ENCODE data around the gene ACKR3. TPM values are rescaled to one million over a fixed set of nuclear protein-coding genes. Genes with fewer than 3 reads are reported as not detected.

Gene ACKR3
- total and polyA plus RNA-seq, 4 experiments from 2014 or later: 3.7 to 4.5 (median 4.2) TPM

DNA sequence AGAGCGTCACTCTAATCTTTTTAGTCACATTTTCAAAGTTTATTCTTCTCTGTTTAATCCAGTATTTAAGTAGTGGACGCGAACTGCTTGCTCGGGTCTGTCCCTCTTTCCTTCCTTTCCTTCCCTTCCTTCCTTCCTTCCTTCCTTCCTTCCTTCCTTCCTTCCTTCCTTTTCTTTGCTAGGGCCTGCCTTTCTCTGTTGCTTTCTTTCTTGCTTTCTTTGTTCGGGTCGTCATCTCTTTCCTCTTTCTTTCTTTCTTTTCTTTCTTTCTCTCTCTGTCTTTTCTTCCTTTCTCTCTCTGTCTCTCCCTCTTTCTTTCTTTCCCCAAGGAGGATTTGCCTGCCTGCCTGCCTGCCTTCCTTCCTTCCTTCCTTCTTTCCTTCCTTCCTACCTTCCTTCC is 3.0 kb upstream of the ACKR3 start:
- Mint-ChIP-seq H3K4me3 (peak overlapping the region in 3 of 8 donors; percentile 10 to 61 (median 47)), H3K27me3 (no peaks in the 10 kb centered on the region), H3K4me1 (peaks cover 20 to 28% (median 23%) of the 10 kb centered on the region in 4 donors), H3K27ac (peak overlapping the region in 4 of 7 donors; percentile 39 to 81 (median 74)), H3K36me3 (peaks cover 19 to 20% of the 10 kb centered on the region in 2 donors), H3K9me3 (no peaks in the 10 kb centered on the region)
- intact Hi-C loops (cut with micrococcal nuclease): loop anchor here (5.0 kb wide), 1 partner anchor 199 kb away; no protein-coding TSS in a partner anchor
- H3K27me3 ChIP-seq (ENCODE audit: insufficient read depth, low read length): no peaks in the 10 kb centered on the region
- no peaks in the 10 kb centered on the region for H3K9me3 ChIP-seq (ENCODE audit: control insufficient read depth in 1 of 2, low read length in 2 of 2)
- H3K4me1 ChIP-seq (ENCODE audit: insufficient read depth, low read length): peaks cover 20% of the 10 kb centered on the region
- DNase-seq: no peak
- POLR2A ChIA-PET (ENCODE audit: partially characterized antibody): interaction anchor here (1.3 kb wide), 1 partner anchor 15 kb away, joined by 3 read pairs; no protein-coding TSS in a partner anchor
- CTCF ChIA-PET (ENCODE audit: partially characterized antibody): interaction anchor here (10.1 kb wide), 1 partner anchor 55 kb away, joined by 410 read pairs; a partner anchor contains a TSS
- H3K27ac ChIP-seq (ENCODE audit: low read depth, low read length): no peak overlapping the region
- H3K36me3 ChIP-seq (ENCODE audit: insufficient read depth, low read length): peaks cover 15% of the 10 kb centered on the region
- H3K4me3 ChIP-seq (ENCODE audit: low read length in 2 of 2): no peak overlapping the region

DNA sequence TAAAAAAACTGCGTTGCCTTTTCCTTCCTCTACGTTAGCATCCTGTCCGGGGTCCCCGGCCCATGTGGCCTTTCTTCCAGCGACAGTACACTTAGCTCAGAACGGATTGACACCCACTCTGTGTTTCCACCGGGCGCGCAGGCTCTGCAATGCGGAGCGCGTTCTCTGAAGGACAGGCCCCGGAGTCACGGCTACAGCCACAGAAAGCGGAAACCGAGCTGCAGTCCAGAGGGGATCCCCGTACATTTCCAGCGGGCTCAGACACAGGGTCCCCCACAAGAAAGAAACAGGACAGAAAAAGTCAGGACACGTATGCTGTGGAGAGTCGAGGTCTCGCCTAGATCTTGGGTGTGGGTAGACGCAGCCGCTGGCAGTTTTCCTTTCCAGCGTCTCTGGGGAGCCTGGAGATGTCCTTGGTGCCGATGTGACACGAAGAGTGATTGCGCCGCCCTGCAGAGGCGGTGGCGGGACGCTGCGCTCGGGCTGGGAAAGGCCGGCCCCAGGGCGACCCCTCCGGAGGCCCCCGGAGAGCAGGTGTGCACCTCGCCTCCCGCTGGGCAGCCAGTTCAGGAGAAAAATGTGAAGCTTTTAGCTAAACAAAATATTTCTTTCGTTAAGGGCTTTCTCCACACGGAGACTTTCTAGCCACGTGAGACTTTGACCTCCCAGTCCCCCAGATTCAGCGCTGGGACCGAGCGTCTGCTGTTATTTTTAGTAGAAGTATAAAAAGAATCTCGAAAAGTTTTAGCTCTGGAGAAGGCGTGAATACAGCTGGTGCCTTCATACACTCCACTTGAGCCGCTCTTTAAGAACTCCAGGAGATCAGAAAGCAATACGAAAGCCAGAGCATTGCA is 1.3 kb upstream of the ACKR3 start:
- Histone ChIP-seq H3K4me3 (ENCODE audit: low read length in 2 of 2) (peak overlapping the region; percentile 17 to 29), H3K9me3 (ENCODE audit: control insufficient read depth in 1 of 2, low read length in 2 of 2) (no peaks in the 10 kb centered on the region), H3K4me1 (ENCODE audit: insufficient read depth, low read length) (peaks cover 20% of the 10 kb centered on the region), H3K27me3 (ENCODE audit: insufficient read depth, low read length) (no peaks in the 10 kb centered on the region), H3K36me3 (ENCODE audit: insufficient read depth, low read length) (peaks cover 5% of the 10 kb centered on the region), H3K27ac (ENCODE audit: low read depth, low read length) (no peak overlapping the region)
- H3K27me3 Mint-ChIP-seq: no peaks in the 10 kb centered on the region
- peaks cover 20 to 28% (median 24%) of the 10 kb centered on the region in 4 donors for H3K4me1 Mint-ChIP-seq
- H3K9me3 Mint-ChIP-seq: no peaks in the 10 kb centered on the region
- POLR2A ChIA-PET (ENCODE audit: partially characterized antibody): interaction anchor here (2.0 to 3.3 kb wide), 4 partner anchors 22 to 202 kb away, joined by 6 to 35 read pairs (median 26); no protein-coding TSS in a partner anchor
- peak overlapping the region; percentile 50 to 88 (median 70) for H3K27ac Mint-ChIP-seq
- CTCF ChIA-PET (ENCODE audit: partially characterized antibody): interaction anchor here (0.6 to 10.1 kb wide), 15 partner anchors 8 to 221 kb away, joined by 3 to 410 read pairs (median 14); a partner anchor contains a TSS
- peak overlapping the region; percentile 69 to 88 (median 83) for H3K4me3 Mint-ChIP-seq
- peaks cover 7 to 15% of the 10 kb centered on the region in 2 donors for H3K36me3 Mint-ChIP-seq
- peak in 3 of 5 donors; percentile 24 to 32 (median 25) for DNase-seq
- intact Hi-C loops (cut with micrococcal nuclease): loop anchor here (2.0 to 5.0 kb wide), 3 partner anchors 21 to 505 kb away; no protein-coding TSS in a partner anchor

DNA sequence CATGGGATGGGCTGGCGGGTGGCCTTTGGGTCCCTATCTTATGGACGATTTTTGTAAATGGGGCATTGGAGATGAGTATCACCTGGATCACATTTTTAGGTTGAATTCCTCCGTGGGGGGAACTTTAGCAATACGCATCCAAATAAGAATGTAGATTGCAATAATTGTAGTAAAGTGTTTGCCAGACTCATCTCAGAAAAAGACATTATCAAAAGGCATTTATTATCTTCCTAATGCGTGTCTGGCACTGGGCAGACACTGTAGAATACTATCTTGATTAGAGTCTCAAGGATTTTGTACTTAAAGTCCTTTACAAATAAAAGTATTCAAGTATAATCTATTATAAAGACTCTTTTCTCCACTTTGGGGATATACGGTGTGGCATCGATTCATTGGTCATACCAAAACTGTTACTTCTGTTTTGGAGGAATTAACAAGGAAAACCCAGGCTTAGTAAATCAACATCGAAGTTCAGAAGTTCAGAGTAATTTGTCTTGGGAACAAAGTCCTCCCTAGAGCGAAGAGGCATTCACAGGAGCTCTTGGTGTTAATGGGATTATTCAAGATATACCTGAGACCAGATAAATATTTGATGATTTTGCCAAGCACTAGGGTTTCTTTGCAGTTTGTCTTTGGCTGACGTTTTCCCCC is 578 bp upstream of the ACKR3 start:
- Mint-ChIP-seq H3K27ac (peak overlapping the region; percentile 10 to 77 (median 72)), H3K36me3 (peaks cover 7 to 15% of the 10 kb centered on the region in 2 donors), H3K9me3 (no peaks in the 10 kb centered on the region), H3K4me3 (peak overlapping the region; percentile 57 to 77 (median 66)), H3K27me3 (no peaks in the 10 kb centered on the region), H3K4me1 (peaks cover 20 to 28% (median 24%) of the 10 kb centered on the region in 4 donors)
- intact Hi-C loops (cut with micrococcal nuclease): loop anchor here (1.0 to 5.0 kb wide), 7 partner anchors 22 to 504 kb away; no protein-coding TSS in a partner anchor
- CTCF ChIA-PET (ENCODE audit: partially characterized antibody): interaction anchor here (0.7 to 10.1 kb wide), 26 partner anchors 9 to 465 kb away, joined by 3 to 410 read pairs (median 8); a partner anchor contains a TSS
- Histone ChIP-seq H3K4me1 (ENCODE audit: insufficient read depth, low read length) (peaks cover 20% of the 10 kb centered on the region), H3K4me3 (ENCODE audit: low read length in 2 of 2) (peak overlapping the region in 1 of 2 donors; percentile 27), H3K27me3 (ENCODE audit: insufficient read depth, low read length) (no peaks in the 10 kb centered on the region), H3K27ac (ENCODE audit: low read depth, low read length) (no peak overlapping the region), H3K9me3 (ENCODE audit: control insufficient read depth in 1 of 2, low read length in 2 of 2) (no peaks in the 10 kb centered on the region), H3K36me3 (ENCODE audit: insufficient read depth, low read length) (peaks cover 3% of the 10 kb centered on the region)
- no peak for DNase-seq
- POLR2A ChIA-PET (ENCODE audit: partially characterized antibody): interaction anchor here (0.9 to 3.3 kb wide), 8 partner anchors 10 to 203 kb away, joined by 3 to 35 read pairs (median 6); no protein-coding TSS in a partner anchor

GRCh38 chr2:236570081-236570868 is 650 bp downstream of the ACKR3 start:
- peaks cover 18 to 32% (median 24%) of the 10 kb centered on the region in 4 donors for H3K4me1 Mint-ChIP-seq
- no peaks in the 10 kb centered on the region for H3K9me3 Mint-ChIP-seq
- POLR2A ChIA-PET (ENCODE audit: partially characterized antibody): interaction anchor here (0.6 to 3.3 kb wide), 11 partner anchors 15 to 219 kb away, joined by 3 to 35 read pairs (median 5); no protein-coding TSS in a partner anchor
- H3K4me3 Mint-ChIP-seq: peak overlapping the region in 2 of 8 donors; percentile 10 to 62
- Histone ChIP-seq H3K4me3 (ENCODE audit: low read length in 2 of 2) (no peak overlapping the region), H3K36me3 (ENCODE audit: insufficient read depth, low read length) (no peaks in the 10 kb centered on the region), H3K9me3 (ENCODE audit: control insufficient read depth in 1 of 2, low read length in 2 of 2) (no peaks in the 10 kb centered on the region), H3K4me1 (ENCODE audit: insufficient read depth, low read length) (peaks cover 20% of the 10 kb centered on the region), H3K27ac (ENCODE audit: low read depth, low read length) (no peak overlapping the region), H3K27me3 (ENCODE audit: insufficient read depth, low read length) (no peaks in the 10 kb centered on the region)
- no peak for DNase-seq
- H3K27me3 Mint-ChIP-seq: no peaks in the 10 kb centered on the region
- peaks cover 7 to 10% of the 10 kb centered on the region in 2 donors for H3K36me3 Mint-ChIP-seq
- H3K27ac Mint-ChIP-seq: peak overlapping the region in 1 of 7 donors; percentile 35
- CTCF ChIA-PET (ENCODE audit: partially characterized antibody): interaction anchor here (0.6 to 10.1 kb wide), 31 partner anchors 8 to 501 kb away, joined by 3 to 410 read pairs (median 5); a partner anchor contains a TSS
- intact Hi-C loops (cut with micrococcal nuclease): no loop called here

GRCh38 chr2:236571145-236571544 is 1.5 kb downstream of the ACKR3 start:
- H3K27me3 ChIP-seq (ENCODE audit: insufficient read depth, low read length): no peaks in the 10 kb centered on the region
- Mint-ChIP-seq H3K27me3 (no peaks in the 10 kb centered on the region), H3K9me3 (no peaks in the 10 kb centered on the region), H3K4me3 (no peak overlapping the region), H3K36me3 (peaks cover 4 to 10% of the 10 kb centered on the region in 2 donors), H3K27ac (no peak overlapping the region), H3K4me1 (peaks cover 18 to 32% (median 24%) of the 10 kb centered on the region in 4 donors)
- no peak overlapping the region for H3K4me3 ChIP-seq (ENCODE audit: low read length in 2 of 2)
- H3K4me1 ChIP-seq (ENCODE audit: insufficient read depth, low read length): peaks cover 20% of the 10 kb centered on the region
- intact Hi-C loops (cut with micrococcal nuclease): no loop called here
- no peaks in the 10 kb centered on the region for H3K9me3 ChIP-seq (ENCODE audit: control insufficient read depth in 1 of 2, low read length in 2 of 2)
- no peak for DNase-seq
- H3K36me3 ChIP-seq (ENCODE audit: insufficient read depth, low read length): no peaks in the 10 kb centered on the region
- no peak overlapping the region for H3K27ac ChIP-seq (ENCODE audit: low read depth, low read length)
- CTCF ChIA-PET (ENCODE audit: partially characterized antibody): interaction anchor here (0.9 to 10.1 kb wide), 8 partner anchors 16 to 500 kb away, joined by 3 to 410 read pairs (median 12); a partner anchor contains a TSS
- POLR2A ChIA-PET (ENCODE audit: partially characterized antibody): interaction anchor here (1.0 kb wide), 1 partner anchor 58 kb away, joined by 5 read pairs; no protein-coding TSS in a partner anchor

DNA sequence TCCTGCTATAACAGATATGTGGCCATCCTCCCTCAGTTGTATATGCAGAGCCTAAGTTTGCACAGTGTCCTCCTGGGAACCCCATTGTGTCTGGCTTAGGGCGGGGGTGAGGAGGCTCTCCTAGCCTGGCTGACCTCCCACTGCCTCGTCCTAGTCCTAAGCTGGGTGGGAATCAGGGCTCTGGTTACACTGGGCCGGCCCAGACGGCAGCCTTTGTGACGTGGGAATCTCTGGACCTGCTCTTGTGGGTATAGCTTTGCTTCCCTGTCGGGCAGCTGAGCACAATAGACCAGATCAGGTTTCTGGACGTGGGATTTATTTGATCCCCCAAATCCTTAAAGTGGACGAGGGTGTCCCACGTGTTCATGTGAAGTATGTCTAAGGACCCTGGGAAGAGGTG is 2.9 kb downstream of the ACKR3 start:
- H3K27ac ChIP-seq (ENCODE audit: low read depth, low read length): no peak overlapping the region
- H3K4me3 Mint-ChIP-seq: no peak overlapping the region
- H3K36me3 ChIP-seq (ENCODE audit: insufficient read depth, low read length): no peaks in the 10 kb centered on the region
- no peaks in the 10 kb centered on the region for H3K27me3 ChIP-seq (ENCODE audit: insufficient read depth, low read length)
- no peaks in the 10 kb centered on the region for H3K9me3 Mint-ChIP-seq
- ChIA-PET CTCF (ENCODE audit: partially characterized antibody) (interaction anchor here (0.6 to 10.1 kb wide), 2 partner anchors 61 to 217 kb away, joined by 3 to 410 read pairs; a partner anchor contains a TSS), POLR2A (ENCODE audit: partially characterized antibody) (no interaction called here)
- H3K4me1 Mint-ChIP-seq: peaks cover 17 to 27% (median 20%) of the 10 kb centered on the region in 4 donors
- H3K27ac Mint-ChIP-seq: no peak overlapping the region
- peaks cover 4 to 17% of the 10 kb centered on the region in 2 donors for H3K36me3 Mint-ChIP-seq
- intact Hi-C loops (cut with micrococcal nuclease): no loop called here
- no peak for DNase-seq
- H3K9me3 ChIP-seq (ENCODE audit: control insufficient read depth in 1 of 2, low read length in 2 of 2): no peaks in the 10 kb centered on the region
- H3K4me3 ChIP-seq (ENCODE audit: low read length in 2 of 2): no peak overlapping the region
- peaks cover 20% of the 10 kb centered on the region for H3K4me1 ChIP-seq (ENCODE audit: insufficient read depth, low read length)
- H3K27me3 Mint-ChIP-seq: no peaks in the 10 kb centered on the region

All from CD4-positive, alpha-beta memory T cell (primary cell).